Loucy (cell line): ENCODE data around the gene JADE2.
"Not testable (repeated sequence)": the region's sequence is repeated elsewhere in the genome, so short reads cannot be mapped to it uniquely, and the experiment has no call there.

Experiments
- H2AFZ ChIP-seq: fragments of 200-600 bp; sonication (generic); 2 replicates; pipeline ENCODE4 v1.6.0; 2016; ENCODE audit warnings: antibody characterized with exemption, mild to moderate bottlenecking, low read length, moderate library complexity
- H3F3A ChIP-seq: fragments of 200-600 bp; 2 replicates; pipeline ENCODE4 v1.6.0; 2016; ENCODE audit warnings: antibody characterized with exemption, low read depth, mild to moderate bottlenecking
- H3K27me3 ChIP-seq: fragments of 200-600 bp; sonication (generic); 2 replicates; pipeline ENCODE4 v1.6.1; 2014; ENCODE audit warnings: low read length, mild to moderate bottlenecking; ENCODE audit not compliant: insufficient read depth, poor library complexity, severe bottlenecking
- H3K36me3 ChIP-seq: fragments of 200-600 bp; sonication (generic); 2 replicates; pipeline ENCODE4 v1.6.1; 2016; ENCODE audit warnings: low read length; ENCODE audit not compliant: insufficient read depth
- H3K4me1 ChIP-seq: fragments of 200-600 bp; sonication (generic); 2 replicates; pipeline ENCODE4 v1.5.1; 2014; ENCODE audit warnings: low read length, mild to moderate bottlenecking; ENCODE audit not compliant: insufficient read depth, poor library complexity, severe bottlenecking
- H3K4me2 ChIP-seq: fragments of 200-600 bp; sonication (generic); 2 replicates; pipeline ENCODE4 v1.6.0; 2014; ENCODE audit warnings: antibody characterized with exemption, low read length, low read depth, mild to moderate bottlenecking; ENCODE audit not compliant: poor library complexity, severe bottlenecking
- H3K4me3 ChIP-seq: fragments of 200-600 bp; sonication (generic); 2 replicates; pipeline ENCODE4 v1.5.1; 2014; ENCODE audit warnings: low read length, mild to moderate bottlenecking, mixed read lengths; ENCODE audit not compliant: poor library complexity, severe bottlenecking
- H3K79me2 ChIP-seq: fragments of 200-600 bp; sonication (generic); 2 replicates; pipeline ENCODE4 v1.6.1; 2014; ENCODE audit warnings: low read length; ENCODE audit not compliant: insufficient read depth
- H3K9ac ChIP-seq: fragments of 200-600 bp; sonication (generic); 2 replicates; pipeline ENCODE4 v1.6.0; 2014; ENCODE audit warnings: mild to moderate bottlenecking, low read depth, low read length, moderate library complexity; ENCODE audit not compliant: poor library complexity, severe bottlenecking
- H3K9me2 ChIP-seq: fragments of 200-600 bp; sonication (generic); replicated peaks from 2 replicates; pipeline ENCODE4 v1.6.1; 2016; ENCODE audit warnings: low read depth, low read length, mixed read lengths
- H3K9me3 ChIP-seq: fragments of 200-600 bp; sonication (generic); 2 replicates; pipeline ENCODE4 v1.6.1; 2014; ENCODE audit warnings: mild to moderate bottlenecking, antibody characterized with exemption, low read length, low read depth; ENCODE audit not compliant: insufficient read depth
- H4K20me1 ChIP-seq: fragments of 200-600 bp; sonication (generic); 2 replicates; pipeline ENCODE4 v1.6.0; 2014; ENCODE audit warnings: antibody characterized with exemption, low read length, mild to moderate bottlenecking; ENCODE audit not compliant: insufficient read depth, poor library complexity, severe bottlenecking
- CTCF ChIP-seq: fragments of 200-600 bp; sonication (generic); conservative IDR thresholded peaks from 2 replicates; pipeline ENCODE4 v1.5.1; 2014; ENCODE audit warnings: mild to moderate bottlenecking, antibody characterized with exemption, low read length
- EZH2phosphoT487 ChIP-seq: fragments of 200-600 bp; IDR thresholded peaks from 2 replicates; pipeline ENCODE4 v1.6.1; 2018; ENCODE audit warnings: antibody characterized with exemption, mild to moderate bottlenecking, moderate library complexity, borderline replicate concordance

The JADE2 gene

GRCh38 chr5:134551901-134552300 lies 26.4 kb downstream of the JADE2 start:
- Histone ChIP-seq H3K9ac (no peak overlapping the region), H3K9me2 (no peaks in the 10 kb centered on the region), H4K20me1 (no peaks in the 10 kb centered on the region), H2AFZ (no peak overlapping the region), H3K4me2 (no peak overlapping the region), H3K27me3 (no peaks in the 10 kb centered on the region), H3K36me3 (peaks cover 20% of the 10 kb centered on the region; the same call in 1 of the 2 replicates), H3K4me3 (no peak overlapping the region), H3K4me1 (peaks cover 23% of the 10 kb centered on the region), H3F3A (no peaks in the 10 kb centered on the region; the same call in 1 of the 2 replicates), H3K79me2 (peaks cover 53% of the 10 kb centered on the region; the same call in 1 of the 2 replicates), H3K9me3 (no peaks in the 10 kb centered on the region)
- no peak for TF ChIP-seq EZH2phosphoT487
- no peak for TF ChIP-seq CTCF

GRCh38 chr5:134552301-134552700 lies 26.8 kb downstream of the JADE2 start:
- H3K4me3 ChIP-seq: no peak overlapping the region

GRCh38 chr5:134552716-134553115 lies 27.2 kb downstream of the JADE2 start:
- H3K27me3 ChIP-seq, H3K4me3 ChIP-seq, H3K9me3 ChIP-seq, H3K9ac ChIP-seq, H3K4me2 ChIP-seq, H3K9me2 ChIP-seq, H3F3A ChIP-seq, H4K20me1 ChIP-seq, H2AFZ ChIP-seq: not testable (repeated sequence)
- Histone ChIP-seq H3K36me3 (peaks cover 21% of the 10 kb centered on the region; the same call in 1 of the 2 replicates), H3K4me1 (peaks cover 23% of the 10 kb centered on the region), H3K79me2 (peaks cover 45% of the 10 kb centered on the region; the same call in 1 of the 2 replicates)

More at GRCh38 chr5:134552301-134552700, 26.8 kb downstream of the JADE2 start:
- Histone ChIP-seq H2AFZ (no peak overlapping the region), H3K27me3 (no peaks in the 10 kb centered on the region), H3K4me1 (peaks cover 23% of the 10 kb centered on the region), H4K20me1 (no peaks in the 10 kb centered on the region), H3K9ac (no peak overlapping the region), H3K9me3 (no peaks in the 10 kb centered on the region), H3K79me2 (peaks cover 50% of the 10 kb centered on the region; the same call in 1 of the 2 replicates), H3K9me2 (no peaks in the 10 kb centered on the region), H3K4me2 (no peak overlapping the region), H3K36me3 (peaks cover 21% of the 10 kb centered on the region; the same call in 1 of the 2 replicates), H3F3A (no peaks in the 10 kb centered on the region; the same call in 1 of the 2 replicates)
- TF ChIP-seq CTCF (no peak), EZH2phosphoT487 (no peak)

GRCh38 chr5:134553821-134554267 lies 28.4 kb downstream of the JADE2 start:
- Histone ChIP-seq H3K9me3 (no peaks in the 10 kb centered on the region), H3K9me2 (no peaks in the 10 kb centered on the region), H3K4me1 (peaks cover 23% of the 10 kb centered on the region), H4K20me1 (peaks cover under 1% of the 10 kb centered on the region), H3F3A (no peaks in the 10 kb centered on the region; the same call in 1 of the 2 replicates), H3K36me3 (peaks cover 23% of the 10 kb centered on the region; the same call in 1 of the 2 replicates), H3K79me2 (peaks cover 39% of the 10 kb centered on the region; the same call in 1 of the 2 replicates), H3K4me2 (no peak overlapping the region), H2AFZ (no peak overlapping the region), H3K9ac (no peak overlapping the region), H3K27me3 (no peaks in the 10 kb centered on the region), H3K4me3 (no peak overlapping the region)
- TF ChIP-seq CTCF: no peak
- no peak for TF ChIP-seq EZH2phosphoT487
